Measurements from ENCODE around the gene PIAS2.

The PIAS2 gene

DNA sequence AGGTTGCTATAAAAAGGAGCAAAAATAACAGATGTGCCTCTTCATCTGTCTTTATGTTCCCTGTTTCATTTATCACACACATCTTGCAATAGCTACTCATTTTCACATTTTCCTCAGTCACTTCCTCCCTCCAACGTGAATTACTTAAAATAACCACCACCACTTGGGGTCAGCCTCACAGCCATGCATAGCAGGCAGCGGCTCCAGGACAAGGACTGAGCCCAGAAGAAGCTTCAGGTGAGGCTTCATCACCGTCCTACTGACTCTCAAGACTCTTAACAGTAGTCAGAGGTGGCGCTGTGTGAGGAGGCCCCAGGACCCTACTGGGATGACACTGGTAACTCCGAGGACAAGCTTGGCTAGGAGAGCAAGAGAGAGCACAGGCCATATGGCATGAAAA lies 144.9 kb downstream of the PIAS2 start:
- DNase-seq: no peak
- Histone ChIP-seq H3K79me1 (ENCODE audit: low read length) (no peaks in the 10 kb centered on the region), H2BK12ac (ENCODE audit: low read length) (no peak overlapping the region), H3K36me3 (ENCODE audit: control insufficient read depth in 1 of 2, insufficient read depth in 2 of 2, low read length in 2 of 2) (no peaks in the 10 kb centered on the region), H3K4me3 (ENCODE audit: low read depth, low read length) (no peak overlapping the region), H3K9ac (ENCODE audit: low read length) (no peak overlapping the region), H4K8ac (ENCODE audit: low read depth, low read length) (no peak overlapping the region), H2AK5ac (ENCODE audit: low read length) (no peak overlapping the region), H3K4me1 (ENCODE audit: control insufficient read depth in 1 of 2, insufficient read depth in 2 of 2, low read length in 2 of 2) (no peaks in the 10 kb centered on the region), H4K12ac (ENCODE audit: low read depth, low read length) (no peak overlapping the region), H3K14ac (ENCODE audit: low read length) (no peak overlapping the region), H3K79me2 (ENCODE audit: control insufficient read depth, insufficient read depth, low read length, poor library complexity) (no peaks in the 10 kb centered on the region), H2BK120ac (ENCODE audit: insufficient read depth, low read length, poor library complexity) (no peak overlapping the region), H2AFZ (ENCODE audit: insufficient read depth, low read length, poor library complexity) (no peak overlapping the region), H3K4ac (ENCODE audit: low read depth, low read length) (no peak overlapping the region), H2BK5ac (ENCODE audit: low read depth, low read length, poor library complexity) (no peak overlapping the region), H3K23ac (ENCODE audit: low read length) (no peak overlapping the region), H3K27ac (ENCODE audit: low read depth, low read length) (no peak overlapping the region), H3K27me3 (ENCODE audit: insufficient read depth, low read length) (no peaks in the 10 kb centered on the region), H3K4me2 (ENCODE audit: low read length) (no peak overlapping the region), H3K18ac (ENCODE audit: low read length) (no peak overlapping the region), H3K9me3 (ENCODE audit: insufficient read depth, low read depth, low read length) (no peaks in the 10 kb centered on the region), H4K91ac (ENCODE audit: low read depth, low read length) (no peak overlapping the region)
- no CpG with 5 or more reads among the region's 5 CpGs for WGBS (ENCODE audit: extremely low coverage, insufficient coverage, insufficient read length)

DNA sequence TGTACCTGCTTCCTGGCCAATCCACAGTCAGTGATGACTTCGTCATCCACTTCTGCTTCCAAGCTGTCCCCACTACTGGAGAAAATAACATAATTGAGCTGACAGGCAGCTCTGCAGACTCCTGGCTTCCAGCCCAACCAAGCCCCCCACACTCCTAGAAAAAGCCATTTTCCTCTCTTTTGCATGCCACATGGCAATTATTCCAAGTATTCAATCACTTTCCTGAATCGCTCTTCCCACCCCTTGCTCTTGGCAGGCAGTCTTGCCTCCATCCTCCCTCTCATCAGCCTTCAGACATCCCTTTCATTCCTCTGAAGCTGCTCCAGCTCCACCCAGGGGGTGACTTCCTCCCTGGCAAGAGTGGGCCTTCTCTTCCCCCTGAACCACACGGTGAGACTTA lies 146.2 kb downstream of the PIAS2 start:
- Histone ChIP-seq H3K4ac (ENCODE audit: low read depth, low read length) (no peak overlapping the region), H3K27me3 (ENCODE audit: insufficient read depth, low read length) (no peaks in the 10 kb centered on the region), H3K79me1 (ENCODE audit: low read length) (no peaks in the 10 kb centered on the region), H3K18ac (ENCODE audit: low read length) (no peak overlapping the region), H3K27ac (ENCODE audit: low read depth, low read length) (no peak overlapping the region), H4K91ac (ENCODE audit: low read depth, low read length) (no peak overlapping the region), H2BK12ac (ENCODE audit: low read length) (no peak overlapping the region), H3K23ac (ENCODE audit: low read length) (no peak overlapping the region), H4K8ac (ENCODE audit: low read depth, low read length) (no peak overlapping the region), H3K36me3 (ENCODE audit: control insufficient read depth in 1 of 2, insufficient read depth in 2 of 2, low read length in 2 of 2) (no peaks in the 10 kb centered on the region), H3K9me3 (ENCODE audit: insufficient read depth, low read depth, low read length) (no peaks in the 10 kb centered on the region), H3K4me1 (ENCODE audit: control insufficient read depth in 1 of 2, insufficient read depth in 2 of 2, low read length in 2 of 2) (no peaks in the 10 kb centered on the region), H4K12ac (ENCODE audit: low read depth, low read length) (no peak overlapping the region), H2BK5ac (ENCODE audit: low read depth, low read length, poor library complexity) (no peak overlapping the region), H2BK120ac (ENCODE audit: insufficient read depth, low read length, poor library complexity) (no peak overlapping the region), H3K9ac (ENCODE audit: low read length) (no peak overlapping the region), H3K4me2 (ENCODE audit: low read length) (no peak overlapping the region), H3K4me3 (ENCODE audit: low read depth, low read length) (no peak overlapping the region), H2AFZ (ENCODE audit: insufficient read depth, low read length, poor library complexity) (no peak overlapping the region), H3K79me2 (ENCODE audit: control insufficient read depth, insufficient read depth, low read length, poor library complexity) (no peaks in the 10 kb centered on the region), H2AK5ac (ENCODE audit: low read length) (no peak overlapping the region), H3K14ac (ENCODE audit: low read length) (no peak overlapping the region)
- DNase-seq: no peak
- no CpG with 5 or more reads among the region's 3 CpGs for WGBS (ENCODE audit: extremely low coverage, insufficient coverage, insufficient read length)

GRCh38 chr18:46770708-46771107 lies 146.6 kb downstream of the PIAS2 start:
- Histone ChIP-seq H3K9ac (ENCODE audit: low read length) (no peak overlapping the region), H3K79me1 (ENCODE audit: low read length) (no peaks in the 10 kb centered on the region), H3K79me2 (ENCODE audit: control insufficient read depth, insufficient read depth, low read length, poor library complexity) (no peaks in the 10 kb centered on the region), H2BK120ac (ENCODE audit: insufficient read depth, low read length, poor library complexity) (no peak overlapping the region), H2BK12ac (ENCODE audit: low read length) (no peak overlapping the region), H4K91ac (ENCODE audit: low read depth, low read length) (no peak overlapping the region), H3K27ac (ENCODE audit: low read depth, low read length) (no peak overlapping the region), H3K36me3 (ENCODE audit: control insufficient read depth in 1 of 2, insufficient read depth in 2 of 2, low read length in 2 of 2) (no peaks in the 10 kb centered on the region), H4K12ac (ENCODE audit: low read depth, low read length) (no peak overlapping the region), H3K18ac (ENCODE audit: low read length) (no peak overlapping the region), H3K9me3 (ENCODE audit: insufficient read depth, low read depth, low read length) (no peaks in the 10 kb centered on the region), H3K23ac (ENCODE audit: low read length) (no peak overlapping the region), H2BK5ac (ENCODE audit: low read depth, low read length, poor library complexity) (no peak overlapping the region), H4K8ac (ENCODE audit: low read depth, low read length) (no peak overlapping the region), H3K4me1 (ENCODE audit: control insufficient read depth in 1 of 2, insufficient read depth in 2 of 2, low read length in 2 of 2) (no peaks in the 10 kb centered on the region), H2AFZ (ENCODE audit: insufficient read depth, low read length, poor library complexity) (no peak overlapping the region), H3K4me2 (ENCODE audit: low read length) (no peak overlapping the region), H3K4me3 (ENCODE audit: low read depth, low read length) (no peak overlapping the region), H3K27me3 (ENCODE audit: insufficient read depth, low read length) (no peaks in the 10 kb centered on the region), H2AK5ac (ENCODE audit: low read length) (no peak overlapping the region), H3K14ac (ENCODE audit: low read length) (no peak overlapping the region), H3K4ac (ENCODE audit: low read depth, low read length) (no peak overlapping the region)
- DNase-seq: no peak
- WGBS (ENCODE audit: extremely low coverage, insufficient coverage, insufficient read length): no CpG with 5 or more reads among the region's 2 CpGs

- no peak overlapping the region for H4K91ac ChIP-seq (ENCODE audit: low read depth, low read length)
- no CpG with 5 or more reads among the region's 9 CpGs for WGBS (ENCODE audit: extremely low coverage, insufficient coverage, insufficient read length)
- no peak for DNase-seq
These were observed 149.0 kb downstream of the PIAS2 start for GRCh38 chr18:46768166-46768921.

More at GRCh38 chr18:46768166-46768921, 149.0 kb downstream of the PIAS2 start:
- no peak overlapping the region for H3K27ac ChIP-seq (ENCODE audit: low read depth, low read length)
- H3K14ac ChIP-seq (ENCODE audit: low read length): no peak overlapping the region
- no peak overlapping the region for H3K4me2 ChIP-seq (ENCODE audit: low read length)
- H2BK120ac ChIP-seq (ENCODE audit: insufficient read depth, low read length, poor library complexity): no peak overlapping the region
- H3K36me3 ChIP-seq (ENCODE audit: control insufficient read depth in 1 of 2, insufficient read depth in 2 of 2, low read length in 2 of 2): no peaks in the 10 kb centered on the region
- H3K9me3 ChIP-seq (ENCODE audit: insufficient read depth, low read depth, low read length): no peaks in the 10 kb centered on the region
- H3K79me2 ChIP-seq (ENCODE audit: control insufficient read depth, insufficient read depth, low read length, poor library complexity): no peaks in the 10 kb centered on the region
- H3K9ac ChIP-seq (ENCODE audit: low read length): no peak overlapping the region
- no peaks in the 10 kb centered on the region for H3K4me1 ChIP-seq (ENCODE audit: control insufficient read depth in 1 of 2, insufficient read depth in 2 of 2, low read length in 2 of 2)
- H2AFZ ChIP-seq (ENCODE audit: insufficient read depth, low read length, poor library complexity): no peak overlapping the region
- H2AK5ac ChIP-seq (ENCODE audit: low read length): no peak overlapping the region
- no peak overlapping the region for H2BK5ac ChIP-seq (ENCODE audit: low read depth, low read length, poor library complexity)
- H4K12ac ChIP-seq (ENCODE audit: low read depth, low read length): no peak overlapping the region
- H3K27me3 ChIP-seq (ENCODE audit: insufficient read depth, low read length): no peaks in the 10 kb centered on the region
- no peaks in the 10 kb centered on the region for H3K79me1 ChIP-seq (ENCODE audit: low read length)
- H3K4me3 ChIP-seq (ENCODE audit: low read depth, low read length): no peak overlapping the region
- H3K4ac ChIP-seq (ENCODE audit: low read depth, low read length): no peak overlapping the region
- H3K18ac ChIP-seq (ENCODE audit: low read length): no peak overlapping the region
- peak overlapping the region; percentile 30 for H3K23ac ChIP-seq (ENCODE audit: low read length)
- no peak overlapping the region for H4K8ac ChIP-seq (ENCODE audit: low read depth, low read length)
- H2BK12ac ChIP-seq (ENCODE audit: low read length): no peak overlapping the region
